HG03521 (cell line): ENCODE measurements around the gene NIPSNAP2.
"Not testable (repeated sequence)": the region's sequence is repeated elsewhere in the genome, so short reads cannot be mapped to it uniquely, and the experiment has no call there.

Experiments
- ATAC-seq: cut with Tn5 transposase; IDR thresholded peaks from one replicate; pipeline ENCODE4 v1.9.1; 2021; ENCODE audit warnings: mild to moderate bottlenecking, moderate library complexity; ENCODE audit not compliant: unreplicated experiment

The NIPSNAP2 gene

GRCh38 chr7:55964261-55965099 is at the start of gene NIPSNAP2:
TSS of gene NIPSNAP2 (plus strand) at chr7:55964585. CDS start at chr7:55964610, 25 bp downstream.
- ATAC-seq: peak; percentile 79

GRCh38 chr7:55917771-55918170 is 46.6 kb upstream of the NIPSNAP2 start:
- ATAC-seq: no peak

- ATAC-seq: no peak
Measured at GRCh38 chr7:55928006-55928767, 36.2 kb upstream of the NIPSNAP2 start.

- no peak for ATAC-seq
Measured at GRCh38 chr7:55931421-55932151, 32.8 kb upstream of the NIPSNAP2 start.

GRCh38 chr7:55939514-55940123 is 24.8 kb upstream of the NIPSNAP2 start:
- no peak for ATAC-seq

- no peak for ATAC-seq
Measured at GRCh38 chr7:55946545-55946944, 17.8 kb upstream of the NIPSNAP2 start.

- ATAC-seq: peak; percentile 100
Measured at GRCh38 chr7:55951637-55952351, 12.6 kb upstream of the NIPSNAP2 start, which contains the start of gene MRPS17. TSS of gene MRPS17 (plus strand) at chr7:55951877. CDS start at chr7:55953196, 1,319 bp downstream.

DNA sequence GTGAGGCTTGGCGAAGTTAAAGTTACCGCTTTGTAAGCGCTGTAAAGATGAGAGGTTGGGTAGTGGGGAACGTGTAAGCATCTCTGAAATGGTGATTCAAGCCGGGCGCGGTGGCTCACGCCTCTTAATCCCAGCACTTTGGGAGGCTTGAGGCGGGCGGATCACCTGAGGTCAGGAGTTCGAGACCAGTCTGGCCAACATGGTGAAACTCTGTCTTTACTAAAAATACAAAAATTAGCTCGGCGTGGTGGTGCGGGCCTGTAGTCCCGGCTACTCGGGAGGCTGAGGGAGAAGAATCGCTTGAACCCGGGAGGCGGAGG is 12.1 kb upstream of the NIPSNAP2 start:
- not testable (repeated sequence) for ATAC-seq

DNA sequence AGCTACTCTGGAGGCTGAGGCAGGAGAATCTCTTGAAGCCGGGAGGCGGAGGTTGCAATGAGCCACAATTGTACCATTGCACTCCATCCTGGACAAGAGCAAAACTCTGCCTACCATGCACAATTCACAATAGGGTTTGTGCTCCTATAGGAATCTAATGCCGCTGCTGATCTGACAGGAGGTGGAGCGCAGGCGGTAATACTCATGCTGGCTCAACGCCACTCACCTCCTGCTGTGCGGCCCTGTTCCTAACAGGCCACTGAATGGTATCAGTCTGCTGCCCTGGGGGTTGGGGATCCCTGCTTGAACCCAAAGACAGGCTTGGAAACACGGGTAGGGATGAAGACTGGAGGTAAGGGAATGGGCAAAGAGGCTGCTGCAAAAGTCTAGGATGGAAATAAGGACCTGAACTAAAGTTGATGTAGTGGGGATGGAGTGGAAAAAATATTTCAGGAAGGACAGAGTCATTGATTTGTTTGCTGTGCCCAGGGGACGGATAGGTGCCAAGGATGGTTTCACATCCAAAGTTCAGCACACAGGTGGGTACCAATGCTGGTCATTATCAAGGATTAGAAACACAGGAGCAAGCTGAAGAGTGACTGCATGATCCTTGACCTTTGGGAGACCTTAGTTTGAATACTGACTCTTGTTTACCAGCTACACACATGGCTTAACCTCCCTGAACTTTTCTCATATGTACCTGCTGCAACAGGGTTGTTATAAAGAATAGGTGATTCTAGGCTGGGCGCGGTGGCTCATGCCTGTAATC is 10.5 kb upstream of the NIPSNAP2 start:
- ATAC-seq: no peak

- ATAC-seq: no peak
Measured at GRCh38 chr7:55957190-55957589, 7.2 kb upstream of the NIPSNAP2 start.

DNA sequence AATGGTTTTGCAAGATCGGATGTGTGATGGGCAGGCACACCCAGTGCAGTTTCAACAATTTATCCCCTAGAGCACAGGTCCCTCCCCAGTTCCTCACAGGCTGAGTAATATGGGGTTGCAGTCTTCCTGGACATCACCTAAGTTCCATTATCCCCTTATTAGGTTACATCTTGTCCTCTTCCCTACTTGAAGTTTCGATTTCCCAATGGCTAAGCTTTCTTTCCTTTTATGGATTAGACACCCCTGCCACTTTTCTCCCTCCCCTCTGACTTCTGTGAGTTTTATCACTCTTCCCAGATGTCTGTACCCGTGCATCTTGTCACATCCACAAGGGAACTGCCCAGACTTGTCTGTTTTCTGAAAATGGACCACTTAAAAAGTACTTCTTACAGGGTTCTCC is 2.4 kb upstream of the NIPSNAP2 start:
- no peak for ATAC-seq

GRCh38 chr7:55963584-55964168 is 709 bp upstream of the NIPSNAP2 start:
- no peak for ATAC-seq

- no peak for ATAC-seq
Measured at GRCh38 chr7:55965100-55965470, 700 bp downstream of the NIPSNAP2 start.

- no peak for ATAC-seq
Measured at GRCh38 chr7:55965805-55966421, 1.5 kb downstream of the NIPSNAP2 start.

- ATAC-seq: no peak
Measured at GRCh38 chr7:55966851-55967250, 2.5 kb downstream of the NIPSNAP2 start.

DNA sequence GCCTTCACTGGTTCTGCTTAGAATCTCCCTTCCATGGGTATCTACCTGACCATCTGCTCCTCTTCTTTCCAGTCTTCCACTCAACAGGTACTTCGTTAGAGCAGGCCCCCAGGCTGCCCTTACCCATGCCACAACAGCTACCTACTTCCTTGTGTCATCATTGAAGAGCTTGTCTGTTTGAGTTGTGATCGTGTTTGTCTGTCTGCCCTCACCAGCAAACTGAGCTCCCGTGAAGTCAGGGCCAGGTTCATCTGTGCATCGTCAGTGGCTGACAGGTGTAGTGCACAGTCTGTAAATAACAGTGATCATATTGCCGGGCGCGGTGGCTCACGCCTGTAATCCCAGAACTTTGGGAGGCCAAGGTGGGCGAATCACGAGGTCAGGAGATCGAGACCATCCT is 5.0 kb downstream of the NIPSNAP2 start:
- no peak for ATAC-seq

GRCh38 chr7:55970561-55970960 is 6.2 kb downstream of the NIPSNAP2 start:
- ATAC-seq: no peak

- ATAC-seq: no peak
Measured at GRCh38 chr7:55970978-55971377, 6.6 kb downstream of the NIPSNAP2 start.

DNA sequence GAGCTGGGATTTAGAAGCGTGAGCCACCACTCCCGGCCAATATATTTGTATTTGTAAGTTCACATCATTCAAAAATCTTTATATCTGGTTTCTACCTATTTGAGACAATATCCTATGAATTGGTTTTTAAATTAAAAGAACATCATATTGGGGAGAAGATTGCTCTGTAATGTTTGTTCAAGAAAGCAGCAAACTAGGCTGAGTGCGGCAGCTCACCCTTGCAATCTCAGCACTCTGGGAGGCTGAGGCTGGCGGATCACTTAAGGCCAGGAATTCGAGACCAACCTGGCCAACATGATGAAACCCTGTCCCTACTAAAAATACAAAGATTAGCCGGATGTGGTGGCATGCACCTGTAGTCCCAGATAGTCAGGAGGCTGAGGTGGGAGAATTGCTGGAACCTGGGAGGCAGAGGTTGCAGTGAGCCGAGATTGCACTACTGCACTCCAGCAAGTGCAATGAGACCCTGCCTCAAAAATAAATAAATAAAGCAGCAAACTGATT is 9.4 kb downstream of the NIPSNAP2 start:
- ATAC-seq: no peak
